LoVo (cell line): ENCODE measurements around the gene PRKCI.
"Not testable (repeated sequence)": the region's sequence is repeated elsewhere in the genome, so short reads cannot be mapped to it uniquely, and the experiment has no call there.

Experiments used
- DNase-seq: peaks from one replicate; pipeline ENCODE4 v3.0.0-alpha.2; 2016; ENCODE audit warnings: low spot score

PRKCI gene

DNA sequence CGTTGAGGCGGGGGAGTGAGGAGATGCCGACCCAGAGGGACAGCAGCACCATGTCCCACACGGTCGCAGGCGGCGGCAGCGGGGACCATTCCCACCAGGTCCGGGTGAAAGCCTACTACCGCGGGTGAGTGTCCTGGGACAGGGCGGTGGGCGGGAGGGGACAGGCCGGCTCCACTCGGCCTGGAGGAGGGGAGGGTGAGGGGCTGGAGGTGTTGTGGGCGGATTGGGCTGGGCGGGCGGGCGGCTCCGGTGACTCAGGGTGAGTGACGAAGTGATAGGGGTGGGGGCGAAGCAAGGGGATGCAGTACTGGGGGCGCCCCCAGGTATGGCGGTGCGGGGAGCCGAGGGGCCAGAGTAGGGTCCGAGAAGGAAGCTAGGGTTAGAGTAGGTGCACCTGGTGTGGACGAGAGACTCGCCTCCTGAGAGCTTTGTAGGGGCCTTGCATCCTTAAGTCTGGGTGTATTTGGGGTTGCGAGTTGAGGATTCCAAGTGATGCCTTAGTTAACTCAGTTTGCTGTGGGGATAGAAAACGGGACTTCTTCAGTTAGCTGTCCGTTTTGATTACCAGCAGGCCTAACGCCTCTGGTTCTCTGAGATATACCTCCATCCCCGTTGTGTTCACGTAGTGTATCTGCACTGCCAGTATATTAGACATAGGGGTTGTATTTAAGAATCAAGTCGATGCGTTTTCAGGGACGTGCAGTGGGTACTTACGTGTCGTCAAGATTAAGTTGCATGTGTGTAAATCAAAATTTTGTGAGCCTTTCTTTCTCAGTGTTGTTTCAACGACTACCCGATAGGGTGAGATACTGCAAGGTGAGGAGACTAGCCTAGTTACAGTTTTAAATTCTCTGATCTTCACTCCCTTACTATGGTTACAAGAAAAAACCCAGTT lies 670 bp downstream of the PRKCI start:
- DNase-seq = peak; percentile 7

GRCh38 chr3:170225166-170225565 lies 2.9 kb downstream of the PRKCI start:
- DNase-seq = no peak

DNA sequence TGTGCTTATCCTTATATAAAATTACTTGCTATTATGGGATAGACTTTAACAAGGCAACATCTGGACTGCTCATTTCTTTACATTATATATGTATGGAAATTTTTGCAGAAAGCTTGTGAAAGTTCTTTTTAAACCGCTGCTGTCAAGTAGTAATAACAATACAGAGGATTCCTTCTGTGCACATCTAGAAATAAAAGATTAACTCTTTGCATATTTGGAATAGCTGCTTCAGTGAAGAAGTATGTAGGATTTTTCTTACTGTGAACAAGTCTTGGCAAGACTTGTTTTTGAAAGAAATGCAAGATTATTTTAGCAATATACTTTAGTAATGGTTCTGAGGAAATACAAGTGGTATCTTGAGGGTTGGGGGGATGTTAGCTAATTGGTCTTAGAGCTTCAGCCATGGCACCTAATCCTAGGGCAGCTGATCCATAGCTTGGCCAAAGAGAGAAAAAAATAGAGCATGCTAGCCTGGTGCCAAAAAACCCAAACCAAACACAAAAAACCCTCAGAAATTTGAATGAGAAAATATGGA lies 4.3 kb downstream of the PRKCI start:
- DNase-seq = no peak

DNA sequence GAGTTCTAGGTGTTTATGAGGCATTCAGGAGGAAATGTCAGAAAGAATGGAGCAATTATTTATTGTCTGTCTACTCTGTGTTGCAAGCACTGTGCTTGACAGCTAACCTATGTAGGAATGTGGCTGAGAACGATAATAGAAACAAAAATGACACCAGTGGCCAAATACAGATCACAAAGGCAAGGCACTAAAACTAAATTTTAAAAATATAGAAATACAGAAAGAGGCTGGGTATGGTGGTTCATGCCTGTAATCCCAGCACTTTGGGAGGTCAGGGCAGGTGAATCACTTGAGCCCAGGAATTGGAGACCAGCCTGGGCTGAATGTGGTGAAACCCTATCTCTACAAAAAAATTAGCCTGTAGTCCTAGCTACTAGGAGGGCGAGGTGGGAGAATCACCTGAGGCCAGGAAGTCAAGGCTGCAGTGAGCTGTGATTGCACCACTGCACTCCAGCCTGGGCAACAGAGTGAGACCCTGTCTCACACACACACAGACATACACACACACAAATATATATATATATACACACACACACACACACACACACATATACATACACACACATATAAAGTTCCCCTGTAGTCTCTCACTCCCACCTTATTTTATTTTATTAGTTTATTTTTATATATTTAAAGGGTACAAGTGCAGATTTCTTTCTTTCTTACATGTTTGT lies 6.0 kb downstream of the PRKCI start:
- DNase-seq = no peak

DNA sequence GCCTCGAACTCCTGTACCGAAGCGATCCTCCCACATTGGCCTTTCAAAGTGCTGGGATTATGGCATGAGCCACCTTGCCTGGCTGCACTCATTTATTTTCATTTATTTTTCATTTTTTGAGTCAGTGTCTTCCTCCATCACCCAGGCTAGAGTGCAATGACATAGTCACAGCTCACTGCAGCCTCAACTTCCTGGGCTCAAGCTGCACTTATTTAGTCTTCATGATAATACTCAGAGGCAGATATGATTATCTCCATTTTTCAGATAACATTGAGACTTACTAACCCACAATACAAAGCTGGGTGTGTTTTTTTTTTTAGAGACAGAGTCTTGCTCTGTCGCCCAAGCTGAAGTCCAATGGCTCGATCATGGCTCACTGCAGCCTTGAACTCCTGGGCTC lies 10.0 kb downstream of the PRKCI start:
- DNase-seq = no peak

DNA sequence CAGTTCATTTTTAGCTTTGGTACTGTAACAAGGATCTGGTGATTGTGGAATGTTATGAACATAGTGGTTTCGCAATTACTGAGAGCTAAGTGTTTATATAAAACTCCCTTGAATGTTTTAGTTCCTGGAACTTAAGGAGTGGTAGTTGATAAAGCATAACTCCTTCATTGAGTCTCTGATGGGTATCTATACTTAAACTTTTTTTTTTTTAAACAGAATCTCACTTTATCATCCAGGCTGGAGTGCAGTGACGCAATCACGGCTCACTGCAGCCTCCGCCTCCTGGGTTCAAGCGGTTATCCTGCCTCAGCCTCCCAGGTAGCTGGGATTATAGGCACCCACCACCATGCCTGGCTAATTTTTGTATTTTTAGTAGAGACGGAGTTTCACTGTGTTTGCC lies 11.3 kb downstream of the PRKCI start:
- DNase-seq = peak; percentile 61

GRCh38 chr3:170240142-170240541 lies 17.9 kb downstream of the PRKCI start:
- no peak for DNase-seq

DNA sequence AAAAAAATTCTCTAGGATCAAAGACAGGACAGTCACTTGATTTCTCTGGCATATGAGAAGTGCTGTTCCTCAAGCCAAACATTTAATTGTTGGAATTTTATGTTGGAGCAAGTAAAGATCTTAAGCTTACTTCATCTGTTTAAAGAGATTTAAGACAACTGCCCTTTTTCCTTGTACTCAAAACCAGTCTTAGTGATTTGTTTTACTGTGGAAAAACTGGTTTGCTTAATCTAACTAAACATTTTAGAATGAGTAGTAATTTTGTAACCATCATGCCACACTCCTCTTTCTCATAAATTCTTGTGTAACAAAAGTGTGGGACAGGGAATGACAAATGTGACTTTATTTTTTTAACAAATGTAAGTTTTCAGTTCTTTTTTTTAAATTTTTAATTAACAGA lies 18.4 kb downstream of the PRKCI start:
- DNase-seq = no peak

DNA sequence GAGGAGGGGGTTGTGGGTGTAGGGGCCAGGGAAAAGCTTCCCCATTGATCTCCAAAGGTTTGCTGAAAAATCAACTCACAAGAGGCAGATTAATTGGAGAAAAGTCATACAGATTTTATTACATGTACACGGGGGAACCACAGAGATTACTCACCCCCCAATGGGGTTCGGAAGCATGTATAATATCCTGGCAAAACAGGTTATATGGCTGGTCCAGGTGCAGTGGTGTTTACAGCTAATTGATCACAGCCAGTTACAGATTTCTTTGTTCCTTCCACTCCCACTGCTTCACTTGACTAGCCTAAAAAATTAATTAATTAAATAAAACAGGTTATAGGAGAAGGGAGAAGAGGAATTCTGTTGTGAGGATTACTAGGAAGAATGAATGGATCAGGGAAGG lies 22.4 kb downstream of the PRKCI start:
- DNase-seq = no peak

- no peak for DNase-seq
Measured at GRCh38 chr3:170247875-170248274, 25.7 kb downstream of the PRKCI start.

GRCh38 chr3:170256597-170256996 lies 34.4 kb downstream of the PRKCI start:
- no peak for DNase-seq

- no peak for DNase-seq
Measured at GRCh38 chr3:170257145-170257544, 34.9 kb downstream of the PRKCI start.

DNA sequence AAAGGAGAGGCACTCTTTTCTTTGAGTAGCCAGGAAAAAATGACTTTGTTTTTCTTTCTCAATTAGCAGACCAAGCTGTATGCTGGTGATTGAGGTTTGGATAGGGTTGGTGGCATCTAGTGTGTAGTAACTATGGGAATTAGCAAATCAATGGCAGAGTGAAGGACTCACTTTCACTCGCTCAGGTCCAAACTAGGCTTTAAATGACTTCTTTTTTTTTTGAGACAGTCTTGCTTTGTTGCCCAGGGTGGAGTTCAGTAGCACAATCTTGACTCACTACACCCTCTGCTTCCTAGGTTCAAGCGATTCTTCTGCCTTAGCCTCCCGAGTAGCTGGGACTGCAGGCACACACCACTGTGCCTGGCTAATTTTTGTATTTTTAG lies 35.9 kb downstream of the PRKCI start:
- DNase-seq = no peak

- no peak for DNase-seq
Measured at GRCh38 chr3:170259907-170260306, 37.7 kb downstream of the PRKCI start.

GRCh38 chr3:170267793-170268192 lies 45.6 kb downstream of the PRKCI start:
- no peak for DNase-seq

DNA sequence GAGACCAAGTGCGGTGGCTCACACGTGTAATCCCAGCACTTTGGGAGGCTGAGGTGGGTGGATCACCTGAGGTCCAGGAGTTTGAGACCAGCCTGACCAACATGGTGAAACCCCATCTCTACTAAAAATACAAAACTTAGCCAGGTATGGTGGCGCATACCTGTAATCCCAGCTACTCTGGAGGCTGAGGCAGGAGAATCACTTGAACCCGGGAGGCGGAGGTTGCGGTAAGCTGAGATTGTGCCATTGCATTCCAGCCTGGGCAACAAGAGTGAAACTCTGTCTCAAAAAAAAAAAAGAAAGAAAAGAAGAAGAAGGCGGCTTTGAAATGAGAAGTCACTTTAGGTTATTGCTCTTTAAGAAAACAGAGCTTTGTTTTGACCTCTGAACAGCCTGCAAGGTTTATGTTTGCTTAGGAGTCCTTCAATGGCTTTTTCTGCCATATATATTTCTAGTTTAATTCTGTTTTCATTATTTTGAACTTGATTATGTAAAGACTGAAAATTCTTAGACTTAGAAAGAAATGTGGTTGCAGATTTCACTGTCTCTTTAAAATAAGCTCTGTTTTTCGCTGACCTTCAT lies 47.5 kb downstream of the PRKCI start:
- DNase-seq = not testable (repeated sequence)

GRCh38 chr3:170270282-170270881 lies 48.2 kb downstream of the PRKCI start:
- DNase-seq = no peak

DNA sequence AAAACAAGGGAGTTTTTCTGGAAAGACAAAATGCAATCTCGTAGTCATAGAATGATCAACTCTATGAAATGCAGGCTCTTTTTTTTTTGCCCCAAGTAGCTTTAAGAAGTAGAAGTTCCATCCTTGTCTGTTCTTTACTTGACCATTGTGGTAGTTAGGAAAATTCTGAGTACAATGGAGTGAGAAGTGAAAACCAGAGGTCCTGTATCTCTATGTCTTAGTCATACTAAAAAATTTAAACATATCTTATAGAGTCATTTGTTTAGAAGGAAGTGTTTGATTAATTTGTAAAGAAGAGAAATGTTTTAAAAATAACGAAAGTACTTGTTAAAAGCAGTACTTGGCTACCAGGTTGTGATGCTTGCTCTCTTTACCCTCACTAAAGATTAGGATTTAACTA lies 52.4 kb downstream of the PRKCI start:
- DNase-seq = no peak

- DNase-seq = no peak
Measured at GRCh38 chr3:170275832-170276231, 53.6 kb downstream of the PRKCI start.

GRCh38 chr3:170277311-170277710 lies 55.1 kb downstream of the PRKCI start:
- not testable (repeated sequence) for DNase-seq

DNA sequence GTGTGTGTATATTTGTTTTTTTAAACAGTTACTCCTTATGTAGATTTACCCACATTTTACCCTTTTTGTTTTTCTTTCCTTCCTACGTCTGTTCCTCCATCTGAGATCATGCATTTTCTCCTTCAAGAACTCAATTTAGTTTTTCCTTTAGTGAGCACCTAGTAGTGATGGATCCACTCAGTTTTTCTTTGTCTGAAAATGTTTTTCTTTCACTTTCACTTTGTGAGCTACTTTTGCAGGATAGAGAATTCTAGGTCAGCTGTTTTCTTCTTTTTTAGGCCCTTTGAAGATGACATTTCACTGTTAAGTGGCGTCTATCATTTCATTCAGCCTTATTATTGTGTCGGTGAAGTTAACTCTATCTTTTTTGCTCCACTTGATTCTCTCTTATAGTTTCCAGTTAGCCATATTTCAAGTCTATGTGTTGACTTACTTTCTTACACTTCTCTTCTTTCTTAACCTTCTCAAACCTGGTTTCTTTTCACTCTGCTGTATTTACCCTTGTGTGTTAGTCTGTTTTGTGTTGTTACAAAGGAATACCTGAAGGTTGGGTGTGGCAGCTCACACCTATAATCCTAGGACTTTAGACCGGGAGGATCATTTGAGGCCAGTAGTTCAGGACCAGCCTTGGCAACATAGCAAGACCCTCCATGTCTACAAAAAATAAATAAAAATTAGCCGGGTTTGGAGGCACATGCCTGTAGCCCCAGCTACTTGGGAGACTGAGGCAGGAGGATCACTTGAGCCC lies 55.8 kb downstream of the PRKCI start:
- peak; percentile 18 for DNase-seq

GRCh38 chr3:170278627-170279026 lies 56.4 kb downstream of the PRKCI start:
- DNase-seq = no peak
